ENCODE data around the gene PKP4. TPM values are rescaled to one million over a fixed set of nuclear protein-coding genes. Genes with fewer than 3 reads are reported as not detected.
A peak's percentile ranks its signal among the peaks of the same experiment; 100 is the strongest.

Gene PKP4
- total and polyA plus RNA-seq, 2 donors (not counting 1 experiment from before 2014, with no cell fraction given): 44.5 to 56.3 TPM

GRCh38 chr2:158598862-158599517 lies 142.2 kb downstream of the PKP4 start:
- Histone ChIP-seq H3K4me2 (ENCODE audit: extremely low read depth, insufficient read depth, low read length) (peak overlapping the region; percentile 13), H3K9me3 (ENCODE audit: control insufficient read depth, insufficient read depth, low read depth, low read length) (no peaks in the 10 kb centered on the region), H3K9ac (ENCODE audit: insufficient read depth, low read length) (no peak overlapping the region), H3K27ac (ENCODE audit: insufficient read depth, low read length) (peak overlapping the region; percentile 88), H3K79me2 (ENCODE audit: control insufficient read depth, insufficient read depth, low read length) (peaks cover 1% of the 10 kb centered on the region), H3K4me1 (ENCODE audit: control insufficient read depth, extremely low read depth, insufficient read depth, low read length) (peaks cover 16% of the 10 kb centered on the region), H2AFZ (ENCODE audit: low read length) (no peak overlapping the region), H3K36me3 (ENCODE audit: control insufficient read depth, insufficient read depth, low read length) (no peaks in the 10 kb centered on the region), H3K4me3 (replicated peaks in 1 of 4; ENCODE audit: control extremely low read depth in 1 of 4, insufficient read depth in 1 of 4, low read depth in 3 of 4, low read length in 4 of 4) (no peak overlapping the region), H3K27me3 (ENCODE audit: control insufficient read depth, insufficient read depth, low read length) (no peaks in the 10 kb centered on the region), H4K20me1 (ENCODE audit: control insufficient read depth, extremely low read depth, insufficient read depth, low read length) (no peaks in the 10 kb centered on the region)
- DNase-seq (ENCODE audit: low read depth in 2 of 2): peak in 1 of 2 donors; percentile 7
- TF ChIP-seq EZH2 (IDR thresholded peaks at IDR 0.05; ENCODE audit: low read length, missing control alignments) (no peak), CTCF (conservative IDR thresholded peaks at IDR 0.05 in 1 of 2, IDR thresholded peaks at IDR 0.05 in 1 of 2; ENCODE audit: low read depth in 1 of 2, low read length in 2 of 2) (no peak)

GRCh38 chr2:158599609-158600008 lies 142.9 kb downstream of the PKP4 start:
- DNase-seq (ENCODE audit: low read depth in 2 of 2): no peak
- TF ChIP-seq EZH2 (IDR thresholded peaks at IDR 0.05; ENCODE audit: low read length, missing control alignments): no peak
- TF ChIP-seq CTCF (conservative IDR thresholded peaks at IDR 0.05 in 1 of 2, IDR thresholded peaks at IDR 0.05 in 1 of 2; ENCODE audit: low read depth in 1 of 2, low read length in 2 of 2): no peak
- Histone ChIP-seq H3K27me3 (ENCODE audit: control insufficient read depth, insufficient read depth, low read length) (no peaks in the 10 kb centered on the region), H3K4me2 (ENCODE audit: extremely low read depth, insufficient read depth, low read length) (peak overlapping the region; percentile 17), H4K20me1 (ENCODE audit: control insufficient read depth, extremely low read depth, insufficient read depth, low read length) (no peaks in the 10 kb centered on the region), H3K79me2 (ENCODE audit: control insufficient read depth, insufficient read depth, low read length) (peaks cover 1% of the 10 kb centered on the region), H3K36me3 (ENCODE audit: control insufficient read depth, insufficient read depth, low read length) (no peaks in the 10 kb centered on the region), H2AFZ (ENCODE audit: low read length) (no peak overlapping the region), H3K9me3 (ENCODE audit: control insufficient read depth, insufficient read depth, low read depth, low read length) (no peaks in the 10 kb centered on the region), H3K27ac (ENCODE audit: insufficient read depth, low read length) (peak overlapping the region; percentile 88), H3K4me3 (replicated peaks in 1 of 4; ENCODE audit: control extremely low read depth in 1 of 4, insufficient read depth in 1 of 4, low read depth in 3 of 4, low read length in 4 of 4) (no peak overlapping the region), H3K9ac (ENCODE audit: insufficient read depth, low read length) (no peak overlapping the region), H3K4me1 (ENCODE audit: control insufficient read depth, extremely low read depth, insufficient read depth, low read length) (peaks cover 16% of the 10 kb centered on the region)

- H3K9ac ChIP-seq (ENCODE audit: insufficient read depth, low read length): no peak overlapping the region
Observed at GRCh38 chr2:158600155-158600802, 143.5 kb downstream of the PKP4 start.

More at GRCh38 chr2:158600155-158600802, 143.5 kb downstream of the PKP4 start:
- H3K79me2 ChIP-seq (ENCODE audit: control insufficient read depth, insufficient read depth, low read length): peaks cover 1% of the 10 kb centered on the region
- peak overlapping the region; percentile 40 for H3K4me2 ChIP-seq (ENCODE audit: extremely low read depth, insufficient read depth, low read length)
- peak; percentile 94 for DNase-seq (ENCODE audit: low read depth in 2 of 2)
- no peaks in the 10 kb centered on the region for H3K9me3 ChIP-seq (ENCODE audit: control insufficient read depth, insufficient read depth, low read depth, low read length)
- TF ChIP-seq EZH2 (IDR thresholded peaks at IDR 0.05; ENCODE audit: low read length, missing control alignments) (no peak), CTCF (conservative IDR thresholded peaks at IDR 0.05 in 1 of 2, IDR thresholded peaks at IDR 0.05 in 1 of 2; ENCODE audit: low read depth in 1 of 2, low read length in 2 of 2) (no peak)
- H3K4me3 ChIP-seq (replicated peaks in 1 of 4; ENCODE audit: control extremely low read depth in 1 of 4, insufficient read depth in 1 of 4, low read depth in 3 of 4, low read length in 4 of 4): no peak overlapping the region
- no peaks in the 10 kb centered on the region for H3K27me3 ChIP-seq (ENCODE audit: control insufficient read depth, insufficient read depth, low read length)
- peak overlapping the region; percentile 88 for H3K27ac ChIP-seq (ENCODE audit: insufficient read depth, low read length)
- H2AFZ ChIP-seq (ENCODE audit: low read length): no peak overlapping the region
- no peaks in the 10 kb centered on the region for H4K20me1 ChIP-seq (ENCODE audit: control insufficient read depth, extremely low read depth, insufficient read depth, low read length)
- H3K4me1 ChIP-seq (ENCODE audit: control insufficient read depth, extremely low read depth, insufficient read depth, low read length): peaks cover 16% of the 10 kb centered on the region
- H3K36me3 ChIP-seq (ENCODE audit: control insufficient read depth, insufficient read depth, low read length): no peaks in the 10 kb centered on the region
